ENCODE measurements around the gene COPS8. TPM values are rescaled to one million over a fixed set of nuclear protein-coding genes. Genes with fewer than 3 reads are reported as not detected.

Gene COPS8
- polyA plus RNA-seq, 3 donors = 20.5 to 39.2 (median 36.4) TPM

GRCh38 chr2:237143676-237144440 is 58.2 kb downstream of the COPS8 start:
- no peaks in the 10 kb centered on the region for H3K4me1 Mint-ChIP-seq
- no peak overlapping the region for H3K27ac Mint-ChIP-seq
- no peak overlapping the region for H3K4me2 ChIP-seq (replicated peaks; ENCODE audit: extremely low read depth, low read length, poor library complexity, severe bottlenecking)
- no peaks in the 10 kb centered on the region for H3K27me3 ChIP-seq (ENCODE audit: control insufficient read depth in 2 of 2, insufficient read depth in 2 of 2, low read length in 2 of 2)
- H3K36me3 ChIP-seq (replicated peaks in 1 of 2; ENCODE audit: control insufficient read depth in 1 of 2, insufficient read depth in 2 of 2, low read length in 2 of 2) = no peaks in the 10 kb centered on the region
- H3K9me3 ChIP-seq (replicated peaks in 1 of 2; ENCODE audit: control insufficient read depth in 1 of 2, insufficient read depth in 1 of 2, low read length in 2 of 2) = peaks cover 10 to 29% of the 10 kb centered on the region in 2 donors
- WGBS (ENCODE audit: insufficient coverage) = 93% methylated on average over 4 of the region's 5 CpGs
- H3K79me2 ChIP-seq (ENCODE audit: insufficient read depth, low read length) = no peaks in the 10 kb centered on the region
- peaks cover 2 to 6% (median 4%) of the 10 kb centered on the region in 3 donors for H3K27me3 Mint-ChIP-seq (ENCODE audit: low read depth in 3 of 3)
- no peak overlapping the region for H2AFZ ChIP-seq (ENCODE audit: insufficient read depth, low read depth, low read length, poor library complexity, severe bottlenecking)
- no peak overlapping the region for H3K4me3 ChIP-seq (replicated peaks in 1 of 3; ENCODE audit: low read depth in 2 of 3, low read length in 3 of 3)
- TF ChIP-seq CTCF (IDR thresholded peaks at IDR 0.05) = no peak
- H3K27ac ChIP-seq (ENCODE audit: low read depth in 1 of 2, low read length in 2 of 2) = no peak overlapping the region
- no peak overlapping the region for H3K9ac ChIP-seq (ENCODE audit: insufficient read depth, low read length, poor library complexity, severe bottlenecking)
- H3K4me1 ChIP-seq (ENCODE audit: control insufficient read depth in 1 of 2, insufficient read depth in 2 of 2, low read length in 2 of 2) = no peaks in the 10 kb centered on the region
- H3K9me3 Mint-ChIP-seq = peaks cover 9 to 29% (median 23%) of the 10 kb centered on the region in 7 donors
- no peaks in the 10 kb centered on the region for H3K36me3 Mint-ChIP-seq
- H3K4me3 Mint-ChIP-seq = no peak overlapping the region
- no peaks in the 10 kb centered on the region for H4K20me1 ChIP-seq (ENCODE audit: insufficient read depth, low read length)
- DNase-seq = no peak
- intact Hi-C loops (cut with micrococcal nuclease) = no loop called here

GRCh38 chr2:237144516-237144915 is 58.8 kb downstream of the COPS8 start:
- Mint-ChIP-seq H3K36me3 (no peaks in the 10 kb centered on the region), H3K27me3 (ENCODE audit: low read depth in 3 of 3) (peaks cover 2 to 5% (median 4%) of the 10 kb centered on the region in 3 donors), H3K9me3 (peaks cover 9 to 30% (median 24%) of the 10 kb centered on the region in 7 donors), H3K4me1 (no peaks in the 10 kb centered on the region), H3K4me3 (no peak overlapping the region), H3K27ac (no peak overlapping the region)
- H3K9me3 ChIP-seq (replicated peaks in 1 of 2; ENCODE audit: control insufficient read depth in 1 of 2, insufficient read depth in 1 of 2, low read length in 2 of 2) = peaks cover 10 to 29% of the 10 kb centered on the region in 2 donors
- H3K36me3 ChIP-seq (replicated peaks in 1 of 2; ENCODE audit: control insufficient read depth in 1 of 2, insufficient read depth in 2 of 2, low read length in 2 of 2) = no peaks in the 10 kb centered on the region
- no peak overlapping the region for H2AFZ ChIP-seq (ENCODE audit: insufficient read depth, low read depth, low read length, poor library complexity, severe bottlenecking)
- H3K79me2 ChIP-seq (ENCODE audit: insufficient read depth, low read length) = no peaks in the 10 kb centered on the region
- H4K20me1 ChIP-seq (ENCODE audit: insufficient read depth, low read length) = no peaks in the 10 kb centered on the region
- H3K27ac ChIP-seq (ENCODE audit: low read depth in 1 of 2, low read length in 2 of 2) = no peak overlapping the region
- H3K9ac ChIP-seq (ENCODE audit: insufficient read depth, low read length, poor library complexity, severe bottlenecking) = no peak overlapping the region
- WGBS (ENCODE audit: insufficient coverage) = 73% methylated on average over 1 of the region's 3 CpGs
- no peaks in the 10 kb centered on the region for H3K27me3 ChIP-seq (ENCODE audit: control insufficient read depth in 2 of 2, insufficient read depth in 2 of 2, low read length in 2 of 2)
- DNase-seq = no peak
- intact Hi-C loops (cut with micrococcal nuclease) = no loop called here
- no peak for TF ChIP-seq CTCF (IDR thresholded peaks at IDR 0.05)
- no peak overlapping the region for H3K4me3 ChIP-seq (replicated peaks in 1 of 3; ENCODE audit: low read depth in 2 of 3, low read length in 3 of 3)
- H3K4me2 ChIP-seq (replicated peaks; ENCODE audit: extremely low read depth, low read length, poor library complexity, severe bottlenecking) = no peak overlapping the region
- no peaks in the 10 kb centered on the region for H3K4me1 ChIP-seq (ENCODE audit: control insufficient read depth in 1 of 2, insufficient read depth in 2 of 2, low read length in 2 of 2)
